ENCODE data around the gene PCDHGA10.
"Not testable (repeated sequence)": the region's sequence is repeated elsewhere in the genome, so short reads cannot be mapped to it uniquely, and the experiment has no call there.

The PCDHGA10 gene

DNA sequence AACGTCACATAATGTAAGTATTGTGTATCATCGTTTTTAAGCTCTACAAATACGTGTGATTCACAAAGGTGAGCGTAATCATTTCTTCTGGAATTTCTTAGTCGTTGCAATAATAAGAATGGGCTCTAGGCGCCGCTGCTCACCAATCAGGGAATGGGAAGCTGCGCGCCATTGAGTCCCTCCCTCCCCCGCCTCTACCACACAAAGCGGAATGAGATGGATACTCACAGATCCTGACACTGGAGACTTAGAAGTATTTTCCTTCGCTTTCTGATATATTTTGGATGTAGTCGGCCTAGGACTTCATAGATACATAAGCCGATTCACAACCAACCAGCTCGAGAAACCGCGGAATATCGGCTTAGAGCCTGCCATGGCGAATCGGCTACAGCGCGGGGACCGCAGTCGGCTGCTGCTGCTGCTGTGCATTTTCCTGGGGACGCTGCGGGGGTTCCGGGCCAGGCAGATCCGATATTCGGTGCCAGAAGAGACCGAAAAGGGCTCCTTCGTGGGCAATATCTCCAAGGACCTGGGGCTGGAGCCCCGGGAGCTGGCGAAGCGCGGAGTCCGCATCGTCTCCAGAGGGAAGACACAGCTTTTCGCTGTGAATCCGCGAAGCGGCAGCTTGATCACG lies 8.2 kb downstream of the PCDHGA10 start, which contains the start of gene PCDHGA11:
Gene PCDHGA11, plus strand, starts transcription at position 197 of the 634 bp plus-strand sequence. Its CDS starts 177 bp downstream, at position 374.
- no peak for DNase-seq (ENCODE audit: low read depth in 2 of 2)

DNA sequence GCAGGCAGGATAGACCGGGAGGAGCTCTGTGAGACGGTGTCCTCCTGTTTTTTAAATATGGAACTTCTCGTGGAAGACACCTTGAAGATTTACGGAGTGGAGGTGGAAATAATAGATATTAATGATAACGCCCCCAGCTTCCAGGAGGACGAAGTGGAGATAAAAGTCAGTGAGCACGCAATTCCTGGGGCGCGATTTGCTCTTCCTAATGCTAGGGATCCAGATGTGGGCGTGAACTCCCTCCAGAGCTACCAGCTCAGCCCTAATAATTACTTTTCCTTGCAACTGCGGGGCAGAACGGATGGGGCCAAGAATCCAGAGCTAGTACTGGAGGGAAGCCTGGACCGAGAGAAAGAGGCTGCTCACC lies 8.7 kb downstream of the PCDHGA10 start:
- no peak for DNase-seq (ENCODE audit: low read depth in 2 of 2)

DNA sequence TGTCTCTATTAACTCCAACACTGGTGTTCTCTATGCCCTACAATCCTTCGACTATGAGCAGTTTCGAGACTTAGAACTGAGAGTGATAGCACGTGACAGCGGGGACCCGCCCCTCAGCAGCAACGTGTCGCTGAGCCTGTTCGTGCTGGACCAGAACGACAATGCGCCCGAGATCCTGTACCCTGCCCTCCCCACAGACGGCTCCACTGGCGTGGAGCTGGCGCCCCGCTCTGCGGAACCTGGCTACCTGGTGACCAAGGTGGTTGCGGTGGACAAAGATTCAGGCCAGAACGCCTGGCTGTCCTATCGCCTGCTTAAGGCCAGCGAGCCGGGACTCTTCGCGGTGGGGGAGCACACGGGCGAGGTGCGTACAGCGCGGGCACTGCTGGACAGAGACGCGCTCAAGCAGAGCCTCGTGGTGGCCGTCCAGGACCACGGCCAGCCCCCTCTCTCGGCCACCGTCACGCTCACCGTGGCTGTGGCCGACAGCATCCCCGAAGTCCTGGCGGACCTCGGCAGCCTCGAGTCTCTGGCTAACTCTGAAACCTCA lies 10.0 kb downstream of the PCDHGA10 start:
- DNase-seq (ENCODE audit: low read depth in 2 of 2): no peak

DNA sequence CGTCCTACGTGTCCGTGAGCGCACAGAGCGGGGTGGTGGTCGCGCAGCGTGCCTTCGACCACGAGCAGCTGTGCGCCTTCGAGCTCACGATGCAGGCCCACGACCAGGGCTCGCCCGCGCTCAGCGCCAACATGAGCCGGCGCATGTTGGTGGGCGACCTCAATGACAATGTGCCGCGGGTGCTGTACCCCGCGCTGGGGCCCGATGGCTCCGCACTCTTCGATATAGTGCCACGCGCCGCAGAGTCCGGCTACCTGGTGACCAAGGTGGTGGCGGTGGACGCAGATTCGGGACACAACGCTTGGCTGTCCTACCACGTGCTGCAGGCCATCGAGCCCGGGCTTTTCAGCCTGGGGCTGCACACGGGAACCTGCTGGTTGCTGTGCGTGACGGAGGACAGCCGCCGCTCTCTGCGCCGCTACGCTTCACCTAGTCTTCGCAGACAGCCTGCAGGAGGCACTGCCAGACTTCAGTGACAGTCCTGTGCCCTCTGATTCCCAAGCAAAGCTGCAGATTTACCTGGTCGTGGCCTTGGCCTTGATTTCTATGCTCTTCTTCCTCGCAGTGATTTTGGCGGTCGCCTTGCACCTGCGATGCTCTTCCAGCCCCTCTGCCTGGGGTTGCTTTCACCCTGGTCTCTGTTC lies 15.1 kb downstream of the PCDHGA10 start:
- DNase-seq (ENCODE audit: low read depth in 2 of 2): no peak

DNA sequence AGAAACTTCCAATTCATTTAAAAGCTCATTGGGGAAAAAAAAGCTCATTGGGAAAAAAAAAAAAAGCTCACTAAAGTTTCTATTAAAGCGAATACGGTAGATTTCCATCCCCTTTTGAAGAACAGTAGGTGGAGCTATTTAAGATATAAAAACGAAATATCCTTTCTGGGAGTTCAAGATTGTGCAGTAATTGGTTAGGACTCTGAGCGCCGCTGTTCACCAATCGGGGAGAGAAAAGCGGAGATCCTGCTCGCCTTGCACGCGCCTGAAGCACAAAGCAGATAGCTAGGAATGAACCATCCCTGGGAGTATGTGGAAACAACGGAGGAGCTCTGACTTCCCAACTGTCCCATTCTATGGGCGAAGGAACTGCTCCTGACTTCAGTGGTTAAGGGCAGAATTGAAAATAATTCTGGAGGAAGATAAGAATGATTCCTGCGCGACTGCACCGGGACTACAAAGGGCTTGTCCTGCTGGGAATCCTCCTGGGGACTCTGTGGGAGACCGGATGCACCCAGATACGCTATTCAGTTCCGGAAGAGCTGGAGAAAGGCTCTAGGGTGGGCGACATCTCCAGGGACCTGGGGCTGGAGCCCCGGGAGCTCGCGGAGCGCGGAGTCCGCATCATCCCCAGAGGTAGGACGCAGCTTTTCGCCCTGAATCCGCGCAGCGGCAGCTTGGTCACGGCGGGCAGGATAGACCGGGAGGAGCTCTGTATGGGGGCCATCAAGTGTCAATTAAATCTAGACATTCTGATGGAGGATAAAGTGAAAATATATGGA lies 17.7 kb downstream of the PCDHGA10 start, which contains the start of gene PCDHGA12:
Gene PCDHGA12, plus strand, starts transcription at position 176 of the 782 bp plus-strand sequence. Its CDS starts 253 bp downstream, at position 429.
- DNase-seq (ENCODE audit: low read depth in 2 of 2): no peak

DNA sequence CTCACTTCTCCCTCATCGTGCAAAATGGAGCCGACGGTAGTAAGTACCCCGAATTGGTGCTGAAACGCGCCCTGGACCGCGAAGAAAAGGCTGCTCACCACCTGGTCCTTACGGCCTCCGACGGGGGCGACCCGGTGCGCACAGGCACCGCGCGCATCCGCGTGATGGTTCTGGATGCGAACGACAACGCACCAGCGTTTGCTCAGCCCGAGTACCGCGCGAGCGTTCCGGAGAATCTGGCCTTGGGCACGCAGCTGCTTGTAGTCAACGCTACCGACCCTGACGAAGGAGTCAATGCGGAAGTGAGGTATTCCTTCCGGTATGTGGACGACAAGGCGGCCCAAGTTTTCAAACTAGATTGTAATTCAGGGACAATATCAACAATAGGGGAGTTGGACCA lies 18.5 kb downstream of the PCDHGA10 start:
- no peak for DNase-seq (ENCODE audit: low read depth in 2 of 2)

DNA sequence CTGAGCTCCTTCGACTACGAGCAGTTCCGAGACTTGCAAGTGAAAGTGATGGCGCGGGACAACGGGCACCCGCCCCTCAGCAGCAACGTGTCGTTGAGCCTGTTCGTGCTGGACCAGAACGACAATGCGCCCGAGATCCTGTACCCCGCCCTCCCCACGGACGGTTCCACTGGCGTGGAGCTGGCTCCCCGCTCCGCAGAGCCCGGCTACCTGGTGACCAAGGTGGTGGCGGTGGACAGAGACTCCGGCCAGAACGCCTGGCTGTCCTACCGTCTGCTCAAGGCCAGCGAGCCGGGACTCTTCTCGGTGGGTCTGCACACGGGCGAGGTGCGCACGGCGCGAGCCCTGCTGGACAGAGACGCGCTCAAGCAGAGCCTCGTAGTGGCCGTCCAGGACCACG lies 19.5 kb downstream of the PCDHGA10 start:
- not testable (repeated sequence) for DNase-seq (ENCODE audit: low read depth in 2 of 2)

DNA sequence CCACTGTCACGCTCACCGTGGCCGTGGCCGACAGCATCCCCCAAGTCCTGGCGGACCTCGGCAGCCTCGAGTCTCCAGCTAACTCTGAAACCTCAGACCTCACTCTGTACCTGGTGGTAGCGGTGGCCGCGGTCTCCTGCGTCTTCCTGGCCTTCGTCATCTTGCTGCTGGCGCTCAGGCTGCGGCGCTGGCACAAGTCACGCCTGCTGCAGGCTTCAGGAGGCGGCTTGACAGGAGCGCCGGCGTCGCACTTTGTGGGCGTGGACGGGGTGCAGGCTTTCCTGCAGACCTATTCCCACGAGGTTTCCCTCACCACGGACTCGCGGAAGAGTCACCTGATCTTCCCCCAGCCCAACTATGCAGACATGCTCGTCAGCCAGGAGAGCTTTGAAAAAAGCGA lies 19.9 kb downstream of the PCDHGA10 start:
- DNase-seq (ENCODE audit: low read depth in 2 of 2): not testable (repeated sequence)

DNA sequence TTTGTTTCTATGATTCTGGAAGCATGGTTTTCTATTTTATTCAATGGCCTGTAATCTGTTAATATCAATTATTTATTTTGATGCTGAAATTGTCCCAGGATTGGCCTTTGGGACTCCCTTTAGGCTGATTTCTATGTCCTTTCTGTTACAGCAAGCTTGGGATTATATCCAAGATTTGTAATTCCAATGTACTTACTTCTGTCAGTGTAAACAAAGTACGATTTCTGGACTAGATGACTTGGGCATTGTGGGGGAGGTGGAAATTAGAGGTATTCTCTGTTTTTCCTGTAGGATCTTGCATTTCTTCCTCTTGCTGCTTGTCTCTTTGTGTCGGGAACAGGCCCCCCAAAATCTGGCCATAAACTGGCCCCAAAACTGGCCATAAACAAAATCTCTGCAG lies 21.2 kb downstream of the PCDHGA10 start:
- no peak for DNase-seq (ENCODE audit: low read depth in 2 of 2)

DNA sequence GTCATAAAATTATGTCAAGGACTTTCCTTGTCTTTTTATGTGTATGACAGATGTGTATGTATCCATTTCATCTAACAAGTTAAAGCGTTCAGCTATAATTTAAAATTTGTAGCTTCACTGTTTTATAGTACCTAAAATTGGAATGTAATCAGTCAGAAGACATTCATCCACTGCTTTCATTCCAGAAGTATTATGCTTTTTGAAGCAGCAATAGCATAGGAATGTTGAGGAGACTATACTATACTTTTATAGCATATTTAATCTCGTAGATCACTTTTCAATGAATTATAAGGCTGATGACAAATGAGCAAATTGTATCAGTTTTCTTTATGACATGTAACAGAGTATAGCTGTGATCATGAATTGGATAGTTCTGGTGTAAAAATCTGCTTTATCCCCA lies 24.4 kb downstream of the PCDHGA10 start:
- no peak for DNase-seq (ENCODE audit: low read depth in 2 of 2)

DNA sequence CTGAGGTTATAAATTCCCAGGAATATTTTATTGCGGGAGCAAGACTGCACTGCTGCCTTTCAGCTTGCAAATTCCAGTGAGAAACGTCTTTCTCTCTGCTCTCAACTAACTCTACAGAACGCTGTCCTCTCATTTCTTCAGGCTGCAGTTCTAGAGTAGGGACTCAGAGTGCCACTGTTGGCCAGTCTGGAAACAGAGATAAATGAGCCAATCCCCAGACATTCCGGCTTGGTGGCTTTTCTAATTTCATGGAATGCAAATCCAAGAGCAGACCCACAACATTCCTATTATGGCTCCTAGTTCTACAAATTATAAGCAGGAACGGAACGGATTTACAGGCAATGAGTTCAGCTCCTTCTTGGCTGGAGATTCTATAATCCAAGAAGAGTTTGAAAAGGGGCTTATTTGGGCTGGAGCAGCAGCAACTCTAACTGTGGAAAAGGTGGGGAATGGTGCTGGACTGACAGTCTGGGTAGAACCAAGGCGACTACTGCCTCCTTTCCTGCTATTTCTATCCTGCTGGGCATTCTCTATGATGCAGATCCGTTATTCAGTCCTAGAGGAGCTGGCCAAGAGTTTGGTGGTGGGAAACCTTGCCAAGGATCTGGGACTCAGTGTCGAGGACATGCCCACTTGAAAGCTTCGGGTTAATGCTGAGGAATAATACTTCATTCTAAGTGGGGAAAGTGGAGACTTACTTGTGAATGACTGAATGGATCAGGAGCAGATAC lies 26.8 kb downstream of the PCDHGA10 start:
- no peak for DNase-seq (ENCODE audit: low read depth in 2 of 2)

DNA sequence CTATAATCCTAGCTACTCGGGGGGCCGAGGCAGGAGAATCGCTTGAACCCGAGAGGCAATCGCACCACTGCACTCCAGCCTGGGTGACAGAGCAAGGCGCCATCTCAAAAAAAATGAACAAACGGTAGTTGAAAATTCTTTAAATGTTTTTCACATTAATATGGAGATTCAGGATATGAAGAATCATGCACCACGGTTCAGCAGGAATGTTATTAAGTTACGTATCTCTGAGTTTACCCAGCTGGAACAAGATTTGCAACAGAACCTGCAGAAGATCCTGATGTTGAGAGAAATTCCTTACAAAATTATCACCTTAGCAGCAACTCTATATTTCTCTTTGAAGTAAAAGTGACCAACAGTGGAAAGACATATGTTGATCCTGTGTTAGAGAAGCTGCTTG lies 27.6 kb downstream of the PCDHGA10 start:
- no peak for DNase-seq (ENCODE audit: low read depth in 2 of 2)

DNA sequence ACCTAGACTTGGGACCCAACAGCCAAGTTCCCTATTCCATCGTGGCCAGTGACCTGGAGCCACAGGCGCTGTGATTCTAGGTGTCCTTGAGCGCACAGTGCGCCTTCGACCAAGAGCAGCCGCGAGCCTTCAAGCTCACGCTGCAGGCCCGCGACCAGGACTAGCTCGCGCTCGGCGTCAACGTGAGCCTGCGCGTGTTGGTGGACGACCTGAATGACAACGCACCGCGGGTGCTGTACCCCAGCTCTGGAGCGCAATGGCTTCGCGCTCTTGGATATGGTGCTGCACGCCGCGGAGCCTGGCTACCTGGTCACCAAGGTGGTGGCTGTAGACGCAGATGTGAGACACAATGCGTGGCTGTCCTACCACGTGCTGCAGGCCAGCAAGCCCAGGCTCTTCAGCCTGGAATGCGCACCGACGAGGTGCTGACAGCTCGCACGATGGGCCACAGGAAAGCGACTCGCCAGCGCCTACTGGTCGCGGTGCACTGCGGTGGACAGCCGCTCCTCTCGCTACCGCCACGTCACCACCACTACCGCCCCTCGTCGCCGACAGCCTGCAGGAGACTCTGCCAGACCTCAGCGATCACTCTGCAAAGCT lies 28.9 kb downstream of the PCDHGA10 start:
- DNase-seq (ENCODE audit: low read depth in 2 of 2): no peak

DNA sequence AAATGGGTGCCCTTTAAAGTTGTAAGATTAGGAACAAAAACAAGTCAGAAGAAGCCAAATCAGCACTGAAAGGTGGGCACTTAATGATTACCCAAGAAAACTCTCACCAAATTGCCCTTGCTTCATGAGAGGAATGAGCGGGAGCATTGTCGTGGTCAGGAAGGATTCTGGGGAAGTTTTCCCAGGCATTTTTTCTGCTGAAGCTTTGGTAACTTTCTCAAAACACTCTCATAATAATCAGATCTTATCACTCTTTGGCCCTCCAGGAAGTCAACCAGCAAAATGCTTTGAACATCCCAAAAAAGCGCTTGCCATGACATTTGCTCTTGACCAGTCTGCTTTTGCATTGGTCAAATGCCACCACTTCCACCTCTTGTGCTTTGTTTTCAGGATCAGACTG lies 52.6 kb downstream of the PCDHGA10 start:
- no peak for DNase-seq (ENCODE audit: low read depth in 2 of 2)
